Heart right ventricle (tissue), 16 donors: ENCODE data around the gene GHDC. TPM values are rescaled to one million over a fixed set of nuclear protein-coding genes. Genes with fewer than 3 reads are reported as not detected.
"Not testable (repeated sequence)": the region's sequence is repeated elsewhere in the genome, so short reads cannot be mapped to it uniquely, and the experiment has no call there.

Experiments used
- ATAC-seq, 8 donors: fragments of 200-7000 bp; cut with Tn5 transposase; one replicate each; pipeline ENCODE4 v1.9.1; 2020; ENCODE audit warnings: mild to moderate bottlenecking in 8 of 8, moderate library complexity in 8 of 8, moderate number of reproducible peaks in 1 of 8
- DNase-seq, 2 donors: peaks; one replicate each; pipeline ENCODE4 v3.0.0-alpha.2; 2020
- H3K27ac ChIP-seq, 10 donors: fragments of 200-600 bp; sonication (generic) in 2 of 10; one replicate each; pipeline versions ENCODE4 v1.5.0 to v1.8.0; 2020 to 2022; ENCODE audit warnings: mild to moderate bottlenecking in 3 of 10
- H3K27me3 ChIP-seq, 7 donors: fragments of 200-600 bp; one replicate each; pipeline ENCODE4 v1.8.0; 2021 to 2022; ENCODE audit warnings: mild to moderate bottlenecking in 2 of 7
- H3K36me3 ChIP-seq, 9 donors: fragments of 200-600 bp; sonication (generic) in 1 of 9; one replicate each; pipeline versions ENCODE4 v1.5.0 to v1.8.0; 2020 to 2022; ENCODE audit warnings: mild to moderate bottlenecking in 2 of 9
- H3K4me1 ChIP-seq, 9 donors: fragments of 200-600 bp; sonication (generic) in 1 of 9; one replicate each; pipeline versions ENCODE4 v1.5.0 to v1.8.0; 2020 to 2022; ENCODE audit warnings: mild to moderate bottlenecking in 4 of 9
- H3K4me3 ChIP-seq, 10 donors: fragments of 200-600 bp; sonication (generic) in 2 of 10; one replicate each; pipeline versions ENCODE4 v1.5.0 to v1.8.0; 2020 to 2022; ENCODE audit warnings: mild to moderate bottlenecking in 7 of 10, moderate library complexity in 2 of 10
- H3K9me3 ChIP-seq, 11 donors: fragments of 200-600 bp in 10 of 11; sonication (generic) in 2 of 11; one replicate each; pipeline versions ENCODE4 v1.5.0 to v1.8.0; 2013 to 2022; ENCODE audit warnings: mild to moderate bottlenecking in 2 of 11, control low read depth in 1 of 11, moderate library complexity in 1 of 11
- WGBS, 2 donors: extraction: QIAGEN DNeasy Blood & Tissue Kit; methylation state at CpG; one replicate each; pipeline ENCODE4 v1.1.7; 2013; ENCODE audit warnings: inconsistent platforms in 1 of 2; 5-methylcytosine and 5-hydroxymethylcytosine counted together
- intact Hi-C, 10 donors: fragments of 100-400 bp; cut with DNase I; formaldehyde crosslinking; loops; one replicate each; pipeline versions ENCODE4 v1.11.1 to v1.14.2; 2022
- polyA plus RNA-seq, 2 donors: library from polyadenylated mRNA; stranded (reverse); fragments of 200-250 nt; gene quantifications; one replicate each; pipeline ENCODE4 v1.2.3, GENCODE V29; 2013
- total RNA-seq, 10 donors: library from RNA; stranded (reverse); fragmentation: NEBNext Ultra II Directional in 3 of 10; extraction: Animal tissue kit (Norgen Biotek cat#: 25700) in 3 of 10; gene quantifications; one replicate each; pipeline versions ENCODE4 v1.2.1 to v1.2.4, GENCODE V29; 2021 to 2023
- TF ChIP-seq, protein P1 (sequence below), 9 donors: fragments of 200-600 bp; sonication (generic) in 2 of 9; IDR thresholded peaks; one replicate each; pipeline versions ENCODE4 v1.5.0 to v1.8.0; 2021 to 2022; ENCODE audit warnings: antibody characterized with exemption in 9 of 9, mild to moderate bottlenecking in 5 of 9, moderate library complexity in 1 of 9
- donor health status: Arrhythmogenic right ventricular cardiomyopathy.
- donor health status: ischemic (EF 13 %, LVEDD 7.1; RV severe dilation, severe dysfunction).
- donor health status: healthy with polysubstance abuse.
- donor health status: DM: no; HTN: yes; CAD: no.
- donor health status: DM: no; HTN: no; CAD: no.
- donor health status: ischemic (EF 25% LVEDD 6.9; RV normal size, moderate dysfunction).
- donor health status: ischemic (EF 25% LVEDD 5.7; RV mildly dilated, moderate dysfunction).
- donor health status: healthy.
- donor health status: DM: yes; HTN: yes; CAD: no.
- donor health status: Ischemic cardiomyopathy.
- donor health status: ischemic (EF 35%, LVEDD 5.7; RV mildly dilated, moderate dysfunction).
- donor health status: nonischemic (EF 11% LVEDD 7.7; RV severe dilation, severe dysfunction).
- donor health status: DM: yes; HTN: yes; CAD: no.
- donor health status: PGD.
- donor health status: ischemic (EF 29% LVEDD 5.4; RV normal size, mild dysfunction).
- donor health status: nonischemic (EF 23%, LVEDD 6.1; RV moderate dilation, normal function).

Gene GHDC
- total and polyA plus RNA-seq, 12 donors: 4.6 to 11.5 (median 6.5) TPM

DNA sequence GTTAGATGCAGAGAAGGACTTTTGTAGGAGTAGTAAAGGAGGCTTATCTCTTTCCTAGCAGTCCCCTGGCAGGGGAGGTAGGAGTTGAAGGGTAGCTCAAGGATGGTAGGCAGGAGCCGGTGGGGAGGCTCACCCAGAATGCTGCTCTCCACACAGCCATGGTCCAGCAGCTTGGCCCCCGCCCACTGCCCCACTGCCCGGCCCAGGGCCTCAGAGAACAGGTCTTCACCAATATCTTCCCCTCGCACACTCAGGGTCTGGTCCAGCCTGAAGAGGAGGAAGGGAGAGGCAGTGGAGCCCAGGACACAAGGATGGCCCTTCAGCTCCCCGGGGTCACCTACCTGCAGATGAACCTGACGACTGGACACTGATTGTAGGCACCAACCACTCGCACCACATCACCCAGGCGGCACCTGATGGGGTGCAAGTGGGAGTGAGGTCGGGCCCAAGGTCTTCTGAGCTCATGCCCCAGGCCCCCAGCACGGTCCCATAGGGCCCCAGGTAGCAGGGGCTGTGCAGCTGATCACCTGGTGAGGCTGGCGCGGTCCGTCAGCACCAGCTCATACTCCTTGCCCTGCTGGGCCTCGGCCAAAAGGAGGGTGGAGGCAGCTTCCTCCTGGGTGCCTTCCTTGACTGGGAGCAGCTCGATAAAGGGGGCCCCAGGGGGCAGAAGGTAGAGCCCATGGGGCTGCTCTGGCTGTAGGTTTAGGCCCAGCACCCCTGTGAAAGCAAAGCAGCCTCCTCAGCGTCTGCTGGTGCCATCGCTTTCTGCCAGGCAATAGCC, 3.6 kb downstream of the GHDC start:
- peaks cover 6 to 32% (median 16%) of the 10 kb centered on the region in 9 donors for H3K4me1 ChIP-seq
- H3K27me3 ChIP-seq: no peaks in the 10 kb centered on the region
- DNase-seq (no peak), ATAC-seq (no peak)
- peaks cover 0 to 20% (median 0%) of the 10 kb centered on the region in 9 donors for H3K36me3 ChIP-seq
- H3K27ac ChIP-seq: no peak overlapping the region
- intact Hi-C loops: no loop called here
- no peaks in the 10 kb centered on the region for H3K9me3 ChIP-seq
- 88 to 90% methylated on average over 17 of the region's 17 CpGs for WGBS, 2 donors
- TF ChIP-seq, protein P1, sequence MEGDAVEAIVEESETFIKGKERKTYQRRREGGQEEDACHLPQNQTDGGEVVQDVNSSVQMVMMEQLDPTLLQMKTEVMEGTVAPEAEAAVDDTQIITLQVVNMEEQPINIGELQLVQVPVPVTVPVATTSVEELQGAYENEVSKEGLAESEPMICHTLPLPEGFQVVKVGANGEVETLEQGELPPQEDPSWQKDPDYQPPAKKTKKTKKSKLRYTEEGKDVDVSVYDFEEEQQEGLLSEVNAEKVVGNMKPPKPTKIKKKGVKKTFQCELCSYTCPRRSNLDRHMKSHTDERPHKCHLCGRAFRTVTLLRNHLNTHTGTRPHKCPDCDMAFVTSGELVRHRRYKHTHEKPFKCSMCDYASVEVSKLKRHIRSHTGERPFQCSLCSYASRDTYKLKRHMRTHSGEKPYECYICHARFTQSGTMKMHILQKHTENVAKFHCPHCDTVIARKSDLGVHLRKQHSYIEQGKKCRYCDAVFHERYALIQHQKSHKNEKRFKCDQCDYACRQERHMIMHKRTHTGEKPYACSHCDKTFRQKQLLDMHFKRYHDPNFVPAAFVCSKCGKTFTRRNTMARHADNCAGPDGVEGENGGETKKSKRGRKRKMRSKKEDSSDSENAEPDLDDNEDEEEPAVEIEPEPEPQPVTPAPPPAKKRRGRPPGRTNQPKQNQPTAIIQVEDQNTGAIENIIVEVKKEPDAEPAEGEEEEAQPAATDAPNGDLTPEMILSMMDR (IDR thresholded peaks at IDR 0.05): no peak
- no peak overlapping the region for H3K4me3 ChIP-seq

DNA sequence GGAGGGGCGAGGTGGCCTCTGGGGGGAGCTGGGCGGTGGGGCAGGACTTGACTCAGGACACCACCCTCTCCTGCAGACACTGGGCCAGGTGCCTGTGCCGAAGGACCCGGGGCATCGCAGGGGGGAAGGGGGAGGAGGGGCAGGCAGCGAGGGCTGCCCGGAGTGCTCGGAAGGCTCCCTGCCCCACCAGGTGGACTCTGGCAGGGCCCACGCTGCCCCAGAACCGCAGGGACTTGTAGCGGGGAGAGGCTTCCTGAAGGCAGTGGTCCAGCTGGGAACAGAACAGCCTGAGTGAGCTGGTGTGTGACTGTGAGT, 4.7 kb downstream of the GHDC start:
- DNase-seq: no peak
- peaks cover 6 to 37% (median 17%) of the 10 kb centered on the region in 9 donors for H3K4me1 ChIP-seq
- peaks cover 0 to 20% (median 0%) of the 10 kb centered on the region in 9 donors for H3K36me3 ChIP-seq
- no peaks in the 10 kb centered on the region for H3K9me3 ChIP-seq
- 73 to 80% methylated on average over 11 of the region's 11 CpGs for WGBS, 2 donors
- ATAC-seq: no peak
- H3K27me3 ChIP-seq: no peaks in the 10 kb centered on the region
- H3K27ac ChIP-seq: no peak overlapping the region
- intact Hi-C loops: loop anchor here in 2 of 10 donors (5.0 to 10.0 kb wide), 3 partner anchors 93 to 335 kb away; partner anchors contain the start of gene NKIRAS2 (in 1 of the 2)
- H3K4me3 ChIP-seq: no peak overlapping the region
- TF ChIP-seq, protein P1 (IDR thresholded peaks at IDR 0.05): no peak

DNA sequence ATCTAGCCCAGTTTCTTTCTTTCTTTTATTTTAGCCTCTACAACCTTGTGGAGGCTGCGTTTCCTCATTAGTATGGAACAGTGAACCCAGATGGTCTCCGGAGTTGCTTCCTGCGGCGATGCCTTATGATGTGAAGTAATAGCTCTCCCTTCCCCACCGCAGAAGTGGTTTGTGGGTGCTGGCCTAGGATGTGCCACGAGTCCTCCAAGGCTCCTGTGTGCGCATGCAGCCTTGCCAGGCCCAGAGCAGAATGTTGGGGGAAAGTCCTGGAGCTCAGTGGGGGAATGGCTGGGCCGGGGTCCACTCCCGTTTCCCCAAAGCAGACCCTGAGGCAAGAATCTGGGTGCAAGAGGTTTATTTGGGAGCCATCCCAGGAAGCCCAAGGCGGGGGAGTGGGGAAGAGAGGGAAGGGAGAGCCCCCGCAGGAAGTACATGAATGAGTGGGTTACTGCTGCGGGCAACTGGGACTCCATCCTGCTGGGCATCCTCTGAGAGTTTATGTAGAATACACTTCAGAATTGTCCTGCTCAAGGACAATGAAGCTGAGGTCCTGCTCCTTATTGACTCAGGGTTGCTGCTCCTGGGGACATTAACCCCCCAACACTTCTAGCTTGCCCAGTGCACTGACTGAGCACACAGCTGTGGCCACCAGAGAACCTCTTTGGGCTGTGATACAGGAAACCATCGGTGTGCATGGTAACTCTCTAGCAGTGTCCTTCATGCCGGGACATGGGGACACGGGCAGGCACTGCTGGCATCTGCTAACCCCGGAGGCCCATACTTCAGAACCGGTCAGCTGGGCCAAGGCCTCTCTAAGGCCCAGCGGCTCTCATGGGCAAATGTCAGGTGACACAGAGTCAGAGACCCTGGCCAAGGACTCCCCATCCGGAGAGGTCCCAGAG, 5.3 kb downstream of the GHDC start:
- Histone ChIP-seq H3K27ac (no peak overlapping the region), H3K36me3 (peaks cover 0 to 20% (median 0%) of the 10 kb centered on the region in 9 donors), H3K9me3 (no peaks in the 10 kb centered on the region), H3K27me3 (no peaks in the 10 kb centered on the region), H3K4me1 (peaks cover 6 to 40% (median 19%) of the 10 kb centered on the region in 9 donors), H3K4me3 (no peak overlapping the region)
- no peak for ATAC-seq
- 79 to 82% methylated on average over 19 of the region's 19 CpGs for WGBS, 2 donors
- intact Hi-C loops: loop anchor here in 2 of 10 donors (5.0 to 10.0 kb wide), 3 partner anchors 93 to 336 kb away; partner anchors contain the start of gene NKIRAS2 (in 1 of the 2)
- TF ChIP-seq, protein P1 (IDR thresholded peaks at IDR 0.05): no peak
- DNase-seq: no peak

DNA sequence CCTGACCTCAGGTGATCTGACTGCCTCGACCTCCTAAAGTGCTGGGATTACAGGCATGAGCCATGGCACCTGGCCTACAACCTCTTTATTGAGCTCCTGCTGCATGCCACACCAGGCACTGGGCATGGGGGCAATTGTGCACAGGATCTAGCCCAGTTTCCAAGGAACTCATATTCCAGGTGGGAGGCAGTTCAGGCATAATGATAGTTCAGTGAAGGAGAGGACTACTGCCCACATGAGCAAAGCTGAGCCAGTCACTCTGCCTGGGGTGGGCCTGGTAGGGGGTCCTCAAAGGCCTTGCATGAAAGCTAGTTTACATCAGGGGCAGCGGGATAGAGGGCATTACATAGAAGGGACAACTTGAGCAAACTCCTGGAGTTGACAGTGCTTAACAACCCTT, 6.5 kb downstream of the GHDC start:
- no peaks in the 10 kb centered on the region for H3K27me3 ChIP-seq
- TF ChIP-seq, protein P1 (IDR thresholded peaks at IDR 0.05): no peak
- H3K27ac ChIP-seq: no peak overlapping the region
- intact Hi-C loops: loop anchor here in 2 of 10 donors (5.0 to 10.0 kb wide), 3 partner anchors 94 to 337 kb away; partner anchors contain the start of gene NKIRAS2 (in 1 of the 2)
- DNase-seq (no peak), ATAC-seq (no peak)
- no peaks in the 10 kb centered on the region for H3K9me3 ChIP-seq
- no peak overlapping the region for H3K4me3 ChIP-seq
- 81 to 82% methylated on average over 2 of the region's 2 CpGs for WGBS, 2 donors
- peaks cover 0 to 40% (median 20%) of the 10 kb centered on the region in 9 donors for H3K4me1 ChIP-seq
- peaks cover 0 to 20% (median 0%) of the 10 kb centered on the region in 9 donors for H3K36me3 ChIP-seq

DNA sequence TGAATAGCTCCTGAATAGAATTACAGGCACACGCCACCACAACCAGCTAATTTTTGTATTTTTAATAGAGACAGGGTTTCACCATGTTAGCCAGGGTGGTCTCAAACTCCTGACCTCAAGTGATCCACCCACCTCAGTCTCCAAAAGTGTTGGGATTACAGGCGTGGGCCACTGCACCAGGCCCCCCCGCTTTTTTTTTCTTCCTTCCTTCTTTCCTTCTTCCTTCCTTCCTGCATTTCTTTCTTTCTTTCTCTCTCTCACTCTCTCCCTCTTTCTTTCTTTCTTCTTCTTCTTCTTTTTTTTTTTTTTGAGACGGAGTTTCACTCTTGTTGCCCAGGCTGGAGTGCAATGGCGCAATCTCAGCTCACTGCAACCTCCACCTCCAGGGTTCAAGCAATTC, 8.1 kb downstream of the GHDC start:
- Histone ChIP-seq H3K4me1 (peaks cover 0 to 45% (median 25%) of the 10 kb centered on the region in 9 donors), H3K27me3 (peaks cover 0 to 13% (median 6%) of the 10 kb centered on the region in 7 donors), H3K36me3 (peaks cover 0 to 12% (median 0%) of the 10 kb centered on the region in 9 donors)
- not testable (repeated sequence) for ATAC-seq, H3K4me3 ChIP-seq, DNase-seq, H3K27ac ChIP-seq, H3K9me3 ChIP-seq
- WGBS, 2 donors: 87% methylated on average over 5 of the region's 5 CpGs
- intact Hi-C loops: loop anchor here in 2 of 10 donors (5.0 to 10.0 kb wide), 3 partner anchors 96 to 339 kb away; partner anchors contain the start of gene NKIRAS2 (in 1 of the 2)
